Ascending aorta (tissue), 2 donors: Measurements from ENCODE around the gene DCN. TPM values are rescaled to one million over a fixed set of nuclear protein-coding genes. Genes with fewer than 3 reads are reported as not detected.

Experiments
- DNase-seq, 2 donors: peaks; one replicate each; pipeline ENCODE4 v3.0.0-alpha.2; 2019; ENCODE audit warnings: low spot score in 2 of 2
- H3K27ac ChIP-seq, 2 donors: fragments of 200-600 bp; sonication (generic); one replicate each; pipeline ENCODE4 v1.5.1; 2016 to 2017; ENCODE audit warnings: mild to moderate bottlenecking in 1 of 2
- H3K27me3 ChIP-seq: fragments of 200-600 bp; sonication (generic); one replicate; pipeline ENCODE4 v1.5.1; 2017
- H3K36me3 ChIP-seq, 2 donors: fragments of 200-600 bp; sonication (generic); one replicate each; pipeline ENCODE4 v1.5.1; 2016
- H3K4me1 ChIP-seq, 2 donors: fragments of 200-600 bp; sonication (generic); one replicate each; pipeline ENCODE4 v1.5.1; 2016 to 2017; ENCODE audit warnings: mild to moderate bottlenecking in 1 of 2
- H3K4me3 ChIP-seq, 2 donors: fragments of 200-600 bp; sonication (generic); one replicate each; pipeline ENCODE4 v1.5.1; 2016 to 2017; ENCODE audit warnings: mild to moderate bottlenecking in 1 of 2
- H3K9me3 ChIP-seq, 2 donors: fragments of 200-600 bp; sonication (generic); one replicate each; pipeline ENCODE4 v1.5.1; 2016
- intact Hi-C: fragments of 100-400 bp; cut with DNase I; formaldehyde crosslinking; loops from one replicate; pipeline ENCODE4 v1.15.1; 2023
- total RNA-seq: library from RNA; depleted of rRNA; stranded (reverse); fragments of >200 nt; gene quantifications from one replicate; pipeline ENCODE4 v1.1.0, GENCODE V29; 2016
- TF ChIP-seq, protein P1 (sequence below), 3 experiments: fragments of 200-600 bp in 2 of 3; fragments of 450-650 bp in 1 of 3; sonication (generic) in 2 of 3; IDR thresholded peaks; one replicate each; pipeline ENCODE4 v1.5.1; 2016 to 2019; ENCODE audit warnings: antibody characterized with exemption in 3 of 3, mild to moderate bottlenecking in 1 of 3, moderate library complexity in 1 of 3

The DCN gene
- total RNA-seq, 1 donor from 2014 or later: 443 TPM

DNA sequence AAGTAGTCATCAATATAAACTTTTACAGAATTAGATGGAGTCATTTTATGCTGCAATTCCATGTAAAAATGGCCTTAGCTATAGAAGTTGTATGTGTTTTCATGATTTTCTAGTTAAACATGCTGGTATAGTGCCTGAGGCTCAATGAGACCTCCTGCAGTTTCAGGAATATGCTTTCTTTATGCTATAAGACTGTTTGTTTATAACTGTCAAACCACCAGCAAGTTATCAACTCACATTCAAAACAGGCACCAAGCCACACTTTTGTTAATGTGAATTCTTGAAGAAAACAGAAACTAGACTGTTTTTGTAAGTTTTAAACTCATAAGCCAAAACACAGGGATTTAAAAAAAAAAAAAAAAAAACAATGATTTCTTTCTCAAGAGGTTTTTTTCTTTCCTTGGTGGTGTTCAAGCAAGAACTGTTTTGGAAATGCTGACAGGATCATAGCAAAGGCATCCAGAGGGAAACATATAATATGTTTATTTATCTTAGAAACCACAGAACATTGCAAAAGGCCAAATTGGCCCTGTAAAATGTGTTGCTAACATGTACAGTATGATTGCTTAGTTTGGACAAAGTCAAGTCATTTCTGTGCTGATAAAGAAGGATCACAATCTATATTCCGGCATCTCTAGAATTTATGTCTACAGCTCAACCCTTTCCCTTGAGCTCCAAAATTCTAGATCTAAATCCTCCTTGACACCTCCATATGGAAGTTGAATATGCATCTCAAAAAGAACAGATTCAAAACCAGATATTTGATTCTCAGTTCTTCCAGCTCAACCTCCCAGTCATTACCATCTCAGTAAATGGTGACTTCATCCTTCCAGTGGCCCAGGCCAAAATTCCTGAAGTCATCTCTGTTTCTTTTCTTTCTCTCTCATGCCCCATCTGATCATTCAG is 42.3 kb downstream of the DCN start:
- peak overlapping the region in 1 of 2 donors; percentile 43 for H3K27ac ChIP-seq
- intact Hi-C loops: no loop called here
- DNase-seq: no peak
- H3K4me1 ChIP-seq: peaks cover 5 to 18% of the 10 kb centered on the region in 2 donors
- no peaks in the 10 kb centered on the region for H3K9me3 ChIP-seq
- H3K36me3 ChIP-seq: no peaks in the 10 kb centered on the region
- no peaks in the 10 kb centered on the region for H3K27me3 ChIP-seq
- TF ChIP-seq, protein P1, sequence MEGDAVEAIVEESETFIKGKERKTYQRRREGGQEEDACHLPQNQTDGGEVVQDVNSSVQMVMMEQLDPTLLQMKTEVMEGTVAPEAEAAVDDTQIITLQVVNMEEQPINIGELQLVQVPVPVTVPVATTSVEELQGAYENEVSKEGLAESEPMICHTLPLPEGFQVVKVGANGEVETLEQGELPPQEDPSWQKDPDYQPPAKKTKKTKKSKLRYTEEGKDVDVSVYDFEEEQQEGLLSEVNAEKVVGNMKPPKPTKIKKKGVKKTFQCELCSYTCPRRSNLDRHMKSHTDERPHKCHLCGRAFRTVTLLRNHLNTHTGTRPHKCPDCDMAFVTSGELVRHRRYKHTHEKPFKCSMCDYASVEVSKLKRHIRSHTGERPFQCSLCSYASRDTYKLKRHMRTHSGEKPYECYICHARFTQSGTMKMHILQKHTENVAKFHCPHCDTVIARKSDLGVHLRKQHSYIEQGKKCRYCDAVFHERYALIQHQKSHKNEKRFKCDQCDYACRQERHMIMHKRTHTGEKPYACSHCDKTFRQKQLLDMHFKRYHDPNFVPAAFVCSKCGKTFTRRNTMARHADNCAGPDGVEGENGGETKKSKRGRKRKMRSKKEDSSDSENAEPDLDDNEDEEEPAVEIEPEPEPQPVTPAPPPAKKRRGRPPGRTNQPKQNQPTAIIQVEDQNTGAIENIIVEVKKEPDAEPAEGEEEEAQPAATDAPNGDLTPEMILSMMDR (IDR thresholded peaks at IDR 0.05): no peak
- H3K4me3 ChIP-seq: no peak overlapping the region

DNA sequence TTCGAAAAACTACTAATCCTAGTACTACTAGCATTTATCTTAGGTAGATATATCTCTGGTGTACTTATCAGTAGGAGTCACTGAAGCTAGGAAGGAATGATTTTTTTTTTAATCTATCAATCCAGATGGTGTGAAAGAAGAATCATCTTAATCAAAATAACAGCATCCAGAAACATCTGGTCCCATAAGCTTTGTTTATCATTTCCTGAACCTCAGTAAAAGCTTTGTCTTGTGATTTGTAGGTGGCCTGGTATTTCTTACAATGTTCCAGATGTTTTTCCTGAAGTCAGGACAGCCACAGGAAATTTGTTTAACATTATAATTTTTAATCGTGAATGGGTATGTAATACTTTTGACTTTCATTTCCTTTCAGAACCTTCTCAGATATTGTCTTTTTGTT is 43.3 kb downstream of the DCN start:
- H3K27ac ChIP-seq: peak overlapping the region; percentile 30 to 43
- no peaks in the 10 kb centered on the region for H3K27me3 ChIP-seq
- H3K4me1 ChIP-seq: peaks cover 5 to 18% of the 10 kb centered on the region in 2 donors
- H3K9me3 ChIP-seq: no peaks in the 10 kb centered on the region
- no peaks in the 10 kb centered on the region for H3K36me3 ChIP-seq
- no peak for DNase-seq
- H3K4me3 ChIP-seq: no peak overlapping the region
- TF ChIP-seq, protein P1 (IDR thresholded peaks at IDR 0.05): no peak
- intact Hi-C loops: no loop called here

DNA sequence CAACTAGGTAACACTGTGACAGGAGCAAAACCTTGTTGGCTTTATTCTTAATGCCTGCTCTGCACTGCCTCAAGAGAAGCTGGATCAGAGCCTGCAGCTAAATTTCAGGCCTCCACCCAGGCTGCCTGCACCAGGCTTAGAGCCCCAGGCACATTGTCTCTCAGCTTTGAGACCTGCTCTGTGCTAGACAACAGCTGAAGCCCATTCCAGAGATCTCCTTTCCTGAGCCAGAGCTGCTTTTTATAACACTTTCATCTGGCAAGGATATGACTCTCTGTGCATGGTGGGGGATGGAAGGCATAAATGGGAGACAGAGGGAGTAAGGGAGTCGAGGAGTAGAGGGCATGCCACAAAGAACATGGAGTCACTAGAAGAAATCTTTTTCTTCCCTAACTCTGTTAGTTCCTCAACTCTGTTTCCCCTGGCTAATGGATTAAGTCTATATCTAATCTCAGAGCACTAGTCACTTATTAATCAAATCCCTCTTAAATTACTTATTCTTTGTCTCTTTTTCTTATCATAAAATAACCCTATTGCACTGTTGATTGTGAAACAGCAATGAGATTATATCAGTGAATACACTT is 44.2 kb downstream of the DCN start:
- Histone ChIP-seq H3K9me3 (no peaks in the 10 kb centered on the region), H3K27me3 (no peaks in the 10 kb centered on the region), H3K4me1 (peaks cover 5 to 18% of the 10 kb centered on the region in 2 donors), H3K27ac (peak overlapping the region in 1 of 2 donors; percentile 30), H3K4me3 (no peak overlapping the region), H3K36me3 (no peaks in the 10 kb centered on the region)
- TF ChIP-seq, protein P1 (IDR thresholded peaks at IDR 0.05): no peak
- no peak for DNase-seq
- intact Hi-C loops: no loop called here

DNA sequence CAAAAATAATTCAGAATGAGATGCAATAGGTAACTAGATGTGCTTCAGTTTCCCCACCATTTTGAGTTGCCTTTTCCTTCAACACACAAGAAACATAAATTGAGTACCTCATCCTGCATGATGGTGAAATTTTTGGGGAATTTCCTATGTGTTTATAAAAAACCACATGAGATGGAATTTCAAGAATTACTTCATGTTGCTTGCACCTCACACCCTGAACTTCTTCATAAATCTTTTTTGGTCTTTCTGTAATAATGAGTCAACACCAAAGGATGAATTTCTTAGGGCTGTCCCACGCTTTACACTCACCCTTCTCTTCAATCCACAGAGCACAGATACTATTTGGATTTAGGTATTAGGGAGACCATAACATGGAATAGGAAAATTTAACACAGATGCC is 48.7 kb downstream of the DCN start:
- no peak for DNase-seq
- Histone ChIP-seq H3K9me3 (no peaks in the 10 kb centered on the region), H3K4me1 (peaks cover 0 to 9% of the 10 kb centered on the region in 2 donors), H3K36me3 (no peaks in the 10 kb centered on the region), H3K4me3 (no peak overlapping the region), H3K27ac (no peak overlapping the region), H3K27me3 (no peaks in the 10 kb centered on the region)
- TF ChIP-seq, protein P1 (IDR thresholded peaks at IDR 0.05): no peak
- intact Hi-C loops: no loop called here

DNA sequence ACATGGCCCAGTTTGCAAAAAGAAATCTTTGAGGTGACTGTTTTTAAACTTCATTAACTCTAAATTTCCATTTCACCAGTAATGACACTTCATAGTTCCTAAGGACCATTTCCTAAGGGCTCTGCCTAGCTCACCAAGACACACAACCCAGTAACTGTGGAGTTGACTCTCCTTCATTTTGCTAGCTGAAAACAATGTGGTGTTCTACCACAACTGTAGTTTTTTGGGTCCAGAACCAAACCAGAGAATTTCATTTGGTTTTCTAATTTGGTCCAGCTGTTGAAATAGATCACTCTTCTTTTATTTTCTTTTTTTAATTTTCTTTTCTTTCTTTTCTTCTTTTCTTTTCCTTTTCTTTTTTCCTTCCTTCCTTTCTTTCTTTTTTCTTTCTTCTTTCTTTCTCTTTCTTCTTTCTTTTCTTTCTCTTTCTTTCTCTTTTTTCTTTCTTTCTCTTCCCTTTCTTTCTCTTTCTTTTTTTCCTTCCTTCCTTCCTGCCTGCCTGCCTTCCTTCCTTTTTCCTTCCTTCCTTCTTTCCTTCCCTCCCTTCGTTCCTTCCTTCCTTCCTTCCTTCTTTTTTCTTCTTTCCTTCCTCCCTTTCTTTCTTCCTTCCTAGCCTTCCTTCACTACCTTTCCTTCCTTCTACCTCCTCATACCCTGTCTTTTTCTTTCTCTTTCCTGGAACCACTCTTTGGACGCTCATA is 52.8 kb downstream of the DCN start:
- Histone ChIP-seq H3K4me3 (no peak overlapping the region), H3K27me3 (no peaks in the 10 kb centered on the region), H3K4me1 (no peaks in the 10 kb centered on the region), H3K9me3 (no peaks in the 10 kb centered on the region), H3K27ac (no peak overlapping the region), H3K36me3 (no peaks in the 10 kb centered on the region)
- TF ChIP-seq, protein P1 (IDR thresholded peaks at IDR 0.05): no peak
- no peak for DNase-seq
- intact Hi-C loops: no loop called here
